ENCODE results near the gene CHD1L. TPM values are rescaled to one million over a fixed set of nuclear protein-coding genes. Genes with fewer than 3 reads are reported as not detected.
A peak's percentile ranks its signal among the peaks of the same experiment; 100 is the strongest.
"Not testable (repeated sequence)": the region's sequence is repeated elsewhere in the genome, so short reads cannot be mapped to it uniquely, and the experiment has no call there.

Gene CHD1L
- total and polyA plus RNA-seq, 2 of the 13 experiments (the other 11 are each of a cell fraction or from before 2014, with no cell fraction given) = 74.3 to 111 TPM

DNA sequence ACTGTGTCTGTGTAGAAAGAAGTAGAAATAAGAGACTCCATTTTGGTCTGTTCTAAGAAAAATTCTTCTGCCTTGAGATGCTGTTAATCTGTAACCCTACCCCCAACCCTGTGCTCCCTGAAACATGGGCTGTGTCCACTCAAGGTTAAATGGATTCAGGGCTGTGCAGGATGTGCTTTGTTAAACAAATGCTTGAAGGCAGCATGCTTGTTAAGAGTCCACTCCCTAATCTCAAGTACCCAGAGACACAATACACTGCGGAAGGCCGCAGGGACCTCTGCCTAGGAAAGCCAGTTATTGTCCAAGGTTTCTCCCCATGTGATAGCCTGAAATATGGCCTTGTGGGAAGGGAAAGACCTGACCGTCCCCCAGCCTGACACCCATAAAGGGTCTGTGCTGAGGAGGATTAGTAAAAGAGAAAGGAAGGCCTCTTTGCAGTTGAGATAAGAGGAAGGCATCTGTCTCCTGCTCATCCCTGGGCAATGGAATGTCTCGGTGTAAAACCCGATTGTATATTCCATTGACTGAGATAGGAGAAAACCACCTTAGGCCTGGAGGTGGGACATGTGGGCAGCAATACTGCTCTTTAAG lies 2.3 kb upstream of the CHD1L start:
- POLR2A ChIA-PET = interaction anchor here (0.9 to 5.3 kb wide), 5 partner anchors 16 to 71 kb away, joined by 4 to 101 read pairs (median 82); partner anchors contain the start of genes FMO5 and PRKAB2
- H3K36me3 ChIP-seq (replicated peaks in 1 of 2; ENCODE audit: control insufficient read depth in 1 of 2, insufficient read depth in 2 of 2, low read length in 2 of 2); H3K27me3 ChIP-seq (ENCODE audit: control insufficient read depth in 1 of 2, insufficient read depth in 2 of 2, low read length in 2 of 2); DNase-seq (ENCODE audit: low spot score); BruUV-seq (replicated peaks); H3K9me3 ChIP-seq (ENCODE audit: low read length); intact Hi-C loops (cut with micrococcal nuclease; ENCODE audit: unreplicated experiment); H2AFZ ChIP-seq (ENCODE audit: low read length); ATAC-seq; FAIRE-seq; H4K20me1 ChIP-seq (ENCODE audit: insufficient read depth, low read length); TF ChIP-seq FOXP1, SOX6 (IDR thresholded peaks at IDR 0.05): not testable (repeated sequence)
- WGBS (ENCODE audit: low lambda C conversion rate) = 25% methylated on average over 4 of the region's 5 CpGs
- H3K9ac ChIP-seq (ENCODE audit: insufficient read depth, low read depth, low read length) = peak overlapping the region; percentile 65
- peak overlapping the region in 1 of 3 experiments; percentile 34; a peak in 1 of 6 replicates for H3K4me3 ChIP-seq (replicated peaks in 1 of 3; ENCODE audit: insufficient read depth in 1 of 3, low read depth in 2 of 3, low read length in 3 of 3)
- CTCF ChIA-PET (ENCODE audit: low intra/inter-chr PET ratio, low total read pairs) = interaction anchor here (4.3 kb wide), 1 partner anchor 68 kb away, joined by 141 read pairs; the partner anchor contains the start of gene PRKAB2
- H3K27ac ChIP-seq (ENCODE audit: extremely low read length, insufficient read depth, low read length) = peak overlapping the region; percentile 93
- H3K4me1 ChIP-seq (ENCODE audit: insufficient read depth, low read length) = peaks cover 80% of the 10 kb centered on the region
- peaks cover 32% of the 10 kb centered on the region for H3K79me2 ChIP-seq (ENCODE audit: insufficient read depth, low read length)
- in situ Hi-C loops (cut with HindIII; ENCODE audit: extremely low pct_ligation_motif_present, low pct_unique_long_range_greater_than_20kb) = loop anchor here (5.0 kb wide), 1 partner anchor 68 kb away; the partner anchor contains the start of gene PRKAB2
- H3K4me2 ChIP-seq (ENCODE audit: low read depth, low read length) = peak overlapping the region; percentile 73
- TF ChIP-seq FOXP1 (CRISPR knock-in tag; IDR thresholded peaks at IDR 0.05) (peak; percentile 69), SOX6 (CRISPR knock-in tag; IDR thresholded peaks at IDR 0.05) (peak; percentile 87), BCL6 (CRISPR knock-in tag; IDR thresholded peaks at IDR 0.05) (peak; percentile 65), MED8 (CRISPR knock-in tag; IDR thresholded peaks at IDR 0.05; ENCODE audit: insufficient replicate concordance) (peak; percentile 49), EP300 (IDR thresholded peaks at IDR 0.05; ENCODE audit: low read depth in 2 of 2, low read length in 2 of 2) (peak in 1 of 2 experiments; percentile 40; a peak in 1 of 4 replicates), EP300 (CRISPR knock-in tag; IDR thresholded peaks at IDR 0.05; ENCODE audit: borderline replicate concordance) (0 out of 2 replicates have a peak, but pooled peaks have one; percentile 24), ZSCAN9 (CRISPR knock-in tag; IDR thresholded peaks at IDR 0.05; ENCODE audit: borderline replicate concordance) (peak; percentile 18; the same call in 1 of the 2 replicates), RXRB (CRISPR knock-in tag; IDR thresholded peaks at IDR 0.05; ENCODE audit: borderline replicate concordance) (peak; percentile 66; the same call in 1 of the 2 replicates), KLF16 (CRISPR knock-in tag; IDR thresholded peaks at IDR 0.05) (peak in 1 of 2 experiments; percentile 16; a peak in 1 of 4 replicates)
- TF ChIP-seq, protein P1, sequence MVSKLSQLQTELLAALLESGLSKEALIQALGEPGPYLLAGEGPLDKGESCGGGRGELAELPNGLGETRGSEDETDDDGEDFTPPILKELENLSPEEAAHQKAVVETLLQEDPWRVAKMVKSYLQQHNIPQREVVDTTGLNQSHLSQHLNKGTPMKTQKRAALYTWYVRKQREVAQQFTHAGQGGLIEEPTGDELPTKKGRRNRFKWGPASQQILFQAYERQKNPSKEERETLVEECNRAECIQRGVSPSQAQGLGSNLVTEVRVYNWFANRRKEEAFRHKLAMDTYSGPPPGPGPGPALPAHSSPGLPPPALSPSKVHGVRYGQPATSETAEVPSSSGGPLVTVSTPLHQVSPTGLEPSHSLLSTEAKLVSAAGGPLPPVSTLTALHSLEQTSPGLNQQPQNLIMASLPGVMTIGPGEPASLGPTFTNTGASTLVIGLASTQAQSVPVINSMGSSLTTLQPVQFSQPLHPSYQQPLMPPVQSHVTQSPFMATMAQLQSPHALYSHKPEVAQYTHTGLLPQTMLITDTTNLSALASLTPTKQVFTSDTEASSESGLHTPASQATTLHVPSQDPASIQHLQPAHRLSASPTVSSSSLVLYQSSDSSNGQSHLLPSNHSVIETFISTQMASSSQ (IDR thresholded peaks at IDR 0.05; ENCODE audit: low read depth) = peak; percentile 71
- TF ChIP-seq, protein P1 (CRISPR knock-in tag; IDR thresholded peaks at IDR 0.05; ENCODE audit: borderline replicate concordance) = peak; percentile 75; the same call in 1 of the 2 replicates
- TF ChIP-seq, protein P2, sequence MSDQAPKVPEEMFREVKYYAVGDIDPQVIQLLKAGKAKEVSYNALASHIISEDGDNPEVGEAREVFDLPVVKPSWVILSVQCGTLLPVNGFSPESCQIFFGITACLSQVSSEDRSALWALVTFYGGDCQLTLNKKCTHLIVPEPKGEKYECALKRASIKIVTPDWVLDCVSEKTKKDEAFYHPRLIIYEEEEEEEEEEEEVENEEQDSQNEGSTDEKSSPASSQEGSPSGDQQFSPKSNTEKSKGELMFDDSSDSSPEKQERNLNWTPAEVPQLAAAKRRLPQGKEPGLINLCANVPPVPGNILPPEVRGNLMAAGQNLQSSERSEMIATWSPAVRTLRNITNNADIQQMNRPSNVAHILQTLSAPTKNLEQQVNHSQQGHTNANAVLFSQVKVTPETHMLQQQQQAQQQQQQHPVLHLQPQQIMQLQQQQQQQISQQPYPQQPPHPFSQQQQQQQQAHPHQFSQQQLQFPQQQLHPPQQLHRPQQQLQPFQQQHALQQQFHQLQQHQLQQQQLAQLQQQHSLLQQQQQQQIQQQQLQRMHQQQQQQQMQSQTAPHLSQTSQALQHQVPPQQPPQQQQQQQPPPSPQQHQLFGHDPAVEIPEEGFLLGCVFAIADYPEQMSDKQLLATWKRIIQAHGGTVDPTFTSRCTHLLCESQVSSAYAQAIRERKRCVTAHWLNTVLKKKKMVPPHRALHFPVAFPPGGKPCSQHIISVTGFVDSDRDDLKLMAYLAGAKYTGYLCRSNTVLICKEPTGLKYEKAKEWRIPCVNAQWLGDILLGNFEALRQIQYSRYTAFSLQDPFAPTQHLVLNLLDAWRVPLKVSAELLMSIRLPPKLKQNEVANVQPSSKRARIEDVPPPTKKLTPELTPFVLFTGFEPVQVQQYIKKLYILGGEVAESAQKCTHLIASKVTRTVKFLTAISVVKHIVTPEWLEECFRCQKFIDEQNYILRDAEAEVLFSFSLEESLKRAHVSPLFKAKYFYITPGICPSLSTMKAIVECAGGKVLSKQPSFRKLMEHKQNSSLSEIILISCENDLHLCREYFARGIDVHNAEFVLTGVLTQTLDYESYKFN (CRISPR knock-in tag; conservative IDR thresholded peaks at IDR 0.05) = peak; percentile 71
- TF ChIP-seq, protein P3, sequence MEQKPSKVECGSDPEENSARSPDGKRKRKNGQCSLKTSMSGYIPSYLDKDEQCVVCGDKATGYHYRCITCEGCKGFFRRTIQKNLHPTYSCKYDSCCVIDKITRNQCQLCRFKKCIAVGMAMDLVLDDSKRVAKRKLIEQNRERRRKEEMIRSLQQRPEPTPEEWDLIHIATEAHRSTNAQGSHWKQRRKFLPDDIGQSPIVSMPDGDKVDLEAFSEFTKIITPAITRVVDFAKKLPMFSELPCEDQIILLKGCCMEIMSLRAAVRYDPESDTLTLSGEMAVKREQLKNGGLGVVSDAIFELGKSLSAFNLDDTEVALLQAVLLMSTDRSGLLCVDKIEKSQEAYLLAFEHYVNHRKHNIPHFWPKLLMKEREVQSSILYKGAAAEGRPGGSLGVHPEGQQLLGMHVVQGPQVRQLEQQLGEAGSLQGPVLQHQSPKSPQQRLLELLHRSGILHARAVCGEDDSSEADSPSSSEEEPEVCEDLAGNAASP (CRISPR knock-in tag; IDR thresholded peaks at IDR 0.05; ENCODE audit: borderline replicate concordance) = peak; percentile 50; the same call in 1 of the 2 replicates
